A673 (cell line): ENCODE data around the gene PLEKHA8. TPM values are rescaled to one million over a fixed set of nuclear protein-coding genes. Genes with fewer than 3 reads are reported as not detected.

Source experiments
- BruUV-seq: library from RNA; stranded (reverse); fragments of 400-500 nt; replicated peaks from 2 replicates; lab custom pipeline; 2021; lab: Mats Ljungman, UMichigan
- CTCF ChIA-PET: fragments of 300-600 bp; sonication (Branson Sonifier 250); formaldehyde crosslinking; loops from one replicate; lab custom pipeline; 2022; ENCODE audit warnings: antibody characterized with exemption; lab: Charles Lee
- POLR2A ChIA-PET: fragments of 300-600 bp; sonication (Branson Sonifier 250); formaldehyde crosslinking; loops from one replicate; lab custom pipeline; 2022; ENCODE audit warnings: antibody characterized with exemption; ENCODE audit not compliant: low non-redundant PET; lab: Charles Lee
- DNase-seq: peaks from one replicate; pipeline ENCODE4 v3.0.0-alpha.2; 2015; ENCODE audit warnings: low spot score
- H3K27ac ChIP-seq: fragments of 200-600 bp; sonication (generic); 2 replicates; pipeline ENCODE4 v1.5.1; 2016; ENCODE audit warnings: mixed run types, low read depth, mild to moderate bottlenecking, mixed read lengths, antibody characterized with exemption, low read length; ENCODE audit not compliant: poor library complexity, severe bottlenecking
- H3K27me3 ChIP-seq: fragments of 200-600 bp; sonication (generic); replicated peaks from 2 replicates; pipeline ENCODE4 v1.6.1; 2017; ENCODE audit warnings: mixed run types, low read depth, mild to moderate bottlenecking, mixed read lengths, antibody characterized with exemption, low read length; ENCODE audit not compliant: insufficient read depth, poor library complexity
- H3K36me3 ChIP-seq: fragments of 200-600 bp; sonication (generic); 2 replicates; pipeline ENCODE4 v1.6.1; 2016; ENCODE audit warnings: mixed run types, mild to moderate bottlenecking, mixed read lengths, antibody characterized with exemption, low read length; ENCODE audit not compliant: insufficient read depth, poor library complexity, severe bottlenecking
- H3K4me1 ChIP-seq: fragments of 200-600 bp; sonication (generic); 2 replicates; pipeline ENCODE4 v1.6.1; 2017; ENCODE audit warnings: mixed run types, mild to moderate bottlenecking, mixed read lengths, antibody characterized with exemption, low read length; ENCODE audit not compliant: insufficient read depth, poor library complexity, severe bottlenecking
- H3K4me3 ChIP-seq: fragments of 200-600 bp; sonication (generic); 2 replicates; pipeline ENCODE4 v1.5.1; 2016; ENCODE audit warnings: low read depth, mixed run types, mild to moderate bottlenecking, mixed read lengths, low read length; ENCODE audit not compliant: poor library complexity, severe bottlenecking
- H3K9me3 ChIP-seq: fragments of 200-600 bp; sonication (generic); 2 replicates; pipeline ENCODE4 v1.6.1; 2016; ENCODE audit warnings: mixed run types, low read depth, mild to moderate bottlenecking, mixed read lengths, antibody characterized with exemption, low read length; ENCODE audit not compliant: poor library complexity, severe bottlenecking
- EZH2 ChIP-seq: fragments of 200-600 bp; sonication (generic); IDR thresholded peaks from 2 replicates; pipeline ENCODE4 v1.6.1; 2017; ENCODE audit warnings: borderline replicate concordance, low read depth, mild to moderate bottlenecking, mixed read lengths, antibody characterized with exemption, low read length; ENCODE audit not compliant: poor library complexity, severe bottlenecking
- intact Hi-C: fragments of 100-400 bp; cut with micrococcal nuclease; formaldehyde crosslinking; loops from one replicate; pipeline ENCODE4 v1.10.0; 2022; ENCODE audit not compliant: unreplicated experiment
- total RNA-seq: library from RNA; stranded (reverse); gene quantifications from 2 replicates; pipeline ENCODE4 v1.2.3, GENCODE V29; 2021
- TF ChIP-seq, protein P1 (sequence below): fragments of 300-800, 200-600 bp; sonication (generic); conservative IDR thresholded peaks from 2 replicates; pipeline ENCODE4 v1.5.1; 2017; ENCODE audit warnings: low read depth, mild to moderate bottlenecking, antibody characterized with exemption, low read length, moderate library complexity, mixed read lengths

PLEKHA8 gene
- total RNA-seq, 1 experiment from 2014 or later = 22.2 TPM

DNA sequence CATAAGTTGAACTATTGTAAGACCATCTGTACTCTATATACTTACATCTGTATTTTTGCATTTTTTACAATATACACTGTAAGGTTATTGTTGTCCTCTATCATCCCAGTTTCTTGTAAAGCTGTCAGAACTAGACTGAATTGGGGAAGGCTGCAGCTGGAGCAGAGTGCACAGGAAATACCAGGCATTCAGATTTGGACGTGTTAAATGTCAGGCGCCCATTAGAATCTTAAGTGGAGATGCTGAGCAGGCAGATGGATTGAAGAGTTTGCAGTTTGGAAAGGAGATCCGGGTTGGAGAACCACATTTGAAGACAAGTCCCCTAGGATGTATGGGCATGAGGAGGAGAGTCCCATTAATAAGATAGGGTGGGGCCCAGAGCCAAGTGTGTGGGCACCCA, 147.0 kb downstream of the PLEKHA8 start:
- peak; percentile 11 for DNase-seq
- intact Hi-C loops = no loop called here
- ChIA-PET POLR2A (no interaction called here), CTCF (no interaction called here)
- no peaks in the 10 kb centered on the region for H3K27me3 ChIP-seq
- H3K9me3 ChIP-seq = no peaks in the 10 kb centered on the region
- no peak for TF ChIP-seq EZH2
- TF ChIP-seq, protein P1, sequence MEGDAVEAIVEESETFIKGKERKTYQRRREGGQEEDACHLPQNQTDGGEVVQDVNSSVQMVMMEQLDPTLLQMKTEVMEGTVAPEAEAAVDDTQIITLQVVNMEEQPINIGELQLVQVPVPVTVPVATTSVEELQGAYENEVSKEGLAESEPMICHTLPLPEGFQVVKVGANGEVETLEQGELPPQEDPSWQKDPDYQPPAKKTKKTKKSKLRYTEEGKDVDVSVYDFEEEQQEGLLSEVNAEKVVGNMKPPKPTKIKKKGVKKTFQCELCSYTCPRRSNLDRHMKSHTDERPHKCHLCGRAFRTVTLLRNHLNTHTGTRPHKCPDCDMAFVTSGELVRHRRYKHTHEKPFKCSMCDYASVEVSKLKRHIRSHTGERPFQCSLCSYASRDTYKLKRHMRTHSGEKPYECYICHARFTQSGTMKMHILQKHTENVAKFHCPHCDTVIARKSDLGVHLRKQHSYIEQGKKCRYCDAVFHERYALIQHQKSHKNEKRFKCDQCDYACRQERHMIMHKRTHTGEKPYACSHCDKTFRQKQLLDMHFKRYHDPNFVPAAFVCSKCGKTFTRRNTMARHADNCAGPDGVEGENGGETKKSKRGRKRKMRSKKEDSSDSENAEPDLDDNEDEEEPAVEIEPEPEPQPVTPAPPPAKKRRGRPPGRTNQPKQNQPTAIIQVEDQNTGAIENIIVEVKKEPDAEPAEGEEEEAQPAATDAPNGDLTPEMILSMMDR = no peak
- BruUV-seq = no TSS peak
- no peaks in the 10 kb centered on the region for H3K36me3 ChIP-seq
- no peak overlapping the region for H3K27ac ChIP-seq
- H3K4me3 ChIP-seq = no peak overlapping the region
- H3K4me1 ChIP-seq = peaks cover 9% of the 10 kb centered on the region

DNA sequence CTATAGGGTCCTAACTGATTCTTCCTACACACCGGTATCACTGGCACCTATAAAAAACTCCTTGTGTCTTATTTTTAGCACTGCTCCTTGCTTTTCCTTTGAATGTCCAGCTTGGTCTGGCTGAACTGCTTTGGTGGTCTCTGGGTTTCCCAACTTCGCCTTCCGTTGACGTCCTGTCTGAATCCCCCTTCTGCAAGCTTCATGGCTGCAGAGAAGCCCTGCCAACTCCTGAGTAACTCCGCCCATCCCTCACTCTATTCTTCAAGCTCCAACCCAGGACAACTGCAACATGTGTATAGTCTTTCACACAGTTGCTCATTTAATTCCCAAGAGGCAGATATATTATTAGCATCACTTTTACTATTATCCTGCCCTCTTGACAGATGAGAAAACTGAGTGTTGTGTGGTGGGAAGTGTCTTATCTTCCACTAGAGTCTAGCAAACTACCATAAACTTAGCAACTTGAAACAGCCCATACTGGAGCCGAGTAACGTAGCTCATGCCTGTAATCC, 147.5 kb downstream of the PLEKHA8 start:
- ChIA-PET CTCF (no interaction called here), POLR2A (no interaction called here)
- H3K4me1 ChIP-seq = peaks cover 9% of the 10 kb centered on the region
- H3K27ac ChIP-seq = no peak overlapping the region
- H3K4me3 ChIP-seq = no peak overlapping the region
- H3K9me3 ChIP-seq = no peaks in the 10 kb centered on the region
- H3K27me3 ChIP-seq = no peaks in the 10 kb centered on the region
- TF ChIP-seq, protein P1 = no peak
- TF ChIP-seq EZH2 = no peak
- intact Hi-C loops = no loop called here
- no peak for DNase-seq
- no TSS peak for BruUV-seq
- H3K36me3 ChIP-seq = no peaks in the 10 kb centered on the region

DNA sequence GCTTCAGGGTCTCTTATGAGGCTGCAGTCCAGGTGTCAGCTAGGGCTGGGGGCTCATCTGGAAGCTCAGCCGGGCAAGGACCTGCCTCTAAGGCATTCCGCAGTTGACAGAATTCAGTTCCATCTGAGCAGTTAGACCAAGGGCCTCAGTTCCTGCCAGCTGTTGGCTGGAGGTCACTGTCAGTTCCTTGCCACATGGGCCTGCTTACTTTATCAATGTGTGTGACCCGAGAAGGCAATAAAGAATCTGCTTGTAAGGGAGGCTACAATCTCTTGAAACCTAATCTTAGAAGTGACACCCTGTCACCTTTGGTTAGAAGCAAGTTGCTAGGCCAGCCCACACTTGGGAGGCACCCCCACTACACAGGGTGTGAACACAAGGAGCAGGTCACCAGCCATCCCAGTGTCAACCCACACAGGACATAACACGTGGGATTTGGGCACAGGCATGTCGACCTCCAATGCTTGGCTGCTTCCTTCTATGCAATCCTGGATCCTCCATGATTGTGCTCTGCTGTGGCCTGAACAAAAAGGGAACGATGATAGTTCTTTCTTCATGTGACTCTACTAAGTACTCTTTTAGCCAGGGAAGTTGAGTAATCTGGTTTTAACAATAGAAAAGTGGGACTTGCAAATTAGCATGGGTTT, 148.4 kb downstream of the PLEKHA8 start:
- H3K27ac ChIP-seq = no peak overlapping the region
- TF ChIP-seq, protein P1 = no peak
- no peak for TF ChIP-seq EZH2
- intact Hi-C loops = no loop called here
- no peaks in the 10 kb centered on the region for H3K36me3 ChIP-seq
- H3K4me1 ChIP-seq = peaks cover 9% of the 10 kb centered on the region
- no peak overlapping the region for H3K4me3 ChIP-seq
- ChIA-PET POLR2A (no interaction called here), CTCF (no interaction called here)
- no peaks in the 10 kb centered on the region for H3K27me3 ChIP-seq
- no peak for DNase-seq
- no TSS peak for BruUV-seq
- no peaks in the 10 kb centered on the region for H3K9me3 ChIP-seq
